ENCODE results near the gene TCERG1L. TPM values are rescaled to one million over a fixed set of nuclear protein-coding genes. Genes with fewer than 3 reads are reported as not detected.

TCERG1L gene
- total RNA-seq, 1 donor from 2014 or later = not detected

DNA sequence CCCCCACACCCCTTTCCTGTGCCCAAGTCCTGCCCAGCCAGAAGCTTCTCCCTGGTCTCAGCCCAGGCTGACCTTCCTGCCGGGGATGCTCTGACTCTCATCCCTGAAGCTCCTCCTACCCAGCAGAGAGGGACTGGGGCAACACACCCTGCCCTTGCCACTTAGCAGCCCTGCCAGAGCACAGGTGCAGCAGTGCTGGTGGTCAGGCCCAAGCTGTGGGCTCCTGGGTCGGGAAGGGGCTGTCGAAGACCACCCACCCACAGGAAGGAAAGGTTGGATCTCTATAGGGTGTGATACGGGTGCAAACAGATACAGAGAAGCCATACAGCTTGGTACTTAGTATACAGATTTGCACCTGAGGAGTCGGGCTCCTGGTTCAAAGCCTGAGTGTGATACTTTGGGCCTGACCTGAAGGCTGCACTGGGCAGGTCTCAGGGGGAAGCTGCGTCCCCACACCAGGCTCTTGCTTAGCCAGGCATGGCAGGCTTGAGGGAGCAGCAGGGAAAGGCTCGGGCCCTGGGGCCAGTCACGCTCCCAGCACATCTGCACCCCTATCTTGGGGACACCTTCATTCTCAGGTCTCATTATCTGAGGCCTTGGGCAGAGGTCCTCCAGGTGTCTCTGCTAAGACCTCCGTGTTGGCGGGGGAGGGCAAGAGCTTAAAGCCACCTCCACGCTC lies 47.3 kb downstream of the TCERG1L start:
- H3K9me3 ChIP-seq = no peaks in the 10 kb centered on the region
- DNase-seq = peak; percentile 36

DNA sequence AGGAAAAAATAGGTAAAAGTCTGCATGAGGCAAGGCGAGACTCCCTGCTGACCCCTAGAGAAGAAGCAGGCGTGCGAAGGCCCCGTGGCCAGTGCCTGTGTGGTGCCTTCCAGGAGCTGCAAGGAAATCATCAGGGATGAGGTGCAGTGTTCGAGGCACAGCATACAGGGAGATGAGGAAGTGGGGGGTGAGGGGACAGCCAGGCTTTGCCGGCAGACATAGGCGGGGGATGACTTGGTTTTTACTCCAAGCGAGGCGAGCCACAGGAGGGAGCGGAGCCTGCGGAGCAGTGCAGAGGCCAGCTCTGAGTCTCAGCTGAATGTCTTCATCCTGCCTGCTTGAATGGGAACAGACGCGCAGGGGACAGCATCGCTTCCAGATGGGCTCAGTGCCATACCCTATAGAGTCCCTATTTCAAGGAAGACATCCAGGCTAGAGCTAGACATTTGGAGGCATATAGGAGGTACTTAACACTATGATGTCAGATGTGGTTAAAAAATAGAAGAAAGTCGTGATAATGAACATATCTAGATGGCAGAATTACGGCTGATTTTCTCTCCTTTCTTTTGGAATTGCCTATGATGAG lies 49.5 kb downstream of the TCERG1L start:
- Histone ChIP-seq H3K36me3 (no peaks in the 10 kb centered on the region), H3K4me3 (no peak overlapping the region), H3K4me1 (no peaks in the 10 kb centered on the region), H3K27ac (no peak overlapping the region), H3K9me3 (no peaks in the 10 kb centered on the region), H3K27me3 (ENCODE audit: low read depth) (no peaks in the 10 kb centered on the region)
- intact Hi-C loops (cut with DNase I) = no loop called here
- ATAC-seq = no peak
- peak; percentile 20 for DNase-seq
- TF ChIP-seq, protein P1, sequence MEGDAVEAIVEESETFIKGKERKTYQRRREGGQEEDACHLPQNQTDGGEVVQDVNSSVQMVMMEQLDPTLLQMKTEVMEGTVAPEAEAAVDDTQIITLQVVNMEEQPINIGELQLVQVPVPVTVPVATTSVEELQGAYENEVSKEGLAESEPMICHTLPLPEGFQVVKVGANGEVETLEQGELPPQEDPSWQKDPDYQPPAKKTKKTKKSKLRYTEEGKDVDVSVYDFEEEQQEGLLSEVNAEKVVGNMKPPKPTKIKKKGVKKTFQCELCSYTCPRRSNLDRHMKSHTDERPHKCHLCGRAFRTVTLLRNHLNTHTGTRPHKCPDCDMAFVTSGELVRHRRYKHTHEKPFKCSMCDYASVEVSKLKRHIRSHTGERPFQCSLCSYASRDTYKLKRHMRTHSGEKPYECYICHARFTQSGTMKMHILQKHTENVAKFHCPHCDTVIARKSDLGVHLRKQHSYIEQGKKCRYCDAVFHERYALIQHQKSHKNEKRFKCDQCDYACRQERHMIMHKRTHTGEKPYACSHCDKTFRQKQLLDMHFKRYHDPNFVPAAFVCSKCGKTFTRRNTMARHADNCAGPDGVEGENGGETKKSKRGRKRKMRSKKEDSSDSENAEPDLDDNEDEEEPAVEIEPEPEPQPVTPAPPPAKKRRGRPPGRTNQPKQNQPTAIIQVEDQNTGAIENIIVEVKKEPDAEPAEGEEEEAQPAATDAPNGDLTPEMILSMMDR (IDR thresholded peaks at IDR 0.05) = no peak

More for the DNA sequence above, 47.3 kb downstream of the TCERG1L start:
- Histone ChIP-seq H3K27ac (no peak overlapping the region), H3K4me1 (no peaks in the 10 kb centered on the region), H3K27me3 (ENCODE audit: low read depth) (no peaks in the 10 kb centered on the region), H3K36me3 (no peaks in the 10 kb centered on the region), H3K4me3 (no peak overlapping the region)
- ATAC-seq = no peak
- TF ChIP-seq, protein P1 (IDR thresholded peaks at IDR 0.05) = no peak
- intact Hi-C loops (cut with DNase I) = no loop called here

DNA sequence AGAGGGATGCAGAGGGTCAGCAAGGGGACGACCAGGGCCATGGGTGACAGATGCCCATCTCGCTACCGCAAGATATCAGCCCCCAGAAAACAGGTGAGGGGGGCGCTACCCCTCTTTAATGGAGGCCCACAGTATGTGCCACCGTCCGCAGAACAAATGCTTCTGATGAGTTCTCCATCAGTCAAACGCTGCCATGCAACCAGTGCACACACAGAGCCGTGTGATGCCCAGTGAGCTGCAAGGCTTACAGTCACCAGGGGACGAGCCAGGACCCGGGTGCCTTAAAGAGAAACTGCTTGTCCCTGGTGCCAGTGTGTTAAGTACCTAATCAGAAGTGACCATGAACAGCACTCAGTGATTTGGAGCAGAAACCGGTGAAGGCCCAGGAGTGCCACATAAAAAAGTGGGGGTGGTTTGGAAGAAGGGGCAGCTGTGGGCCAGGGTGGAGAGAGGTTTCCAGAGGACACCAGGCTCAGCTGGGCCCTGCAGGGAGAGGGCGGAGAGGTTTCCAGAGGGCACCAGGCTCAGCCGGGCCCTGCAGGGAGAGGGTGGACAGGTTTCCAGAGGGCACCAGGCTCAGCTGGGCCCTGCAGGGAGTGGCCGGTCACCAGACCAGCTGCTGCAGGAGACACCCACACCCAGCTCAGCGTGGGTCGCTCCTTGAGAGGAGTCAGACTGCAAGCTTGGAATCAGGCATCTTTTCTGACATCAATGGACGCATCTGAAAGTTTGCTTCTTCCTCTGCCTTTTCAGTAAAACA lies 50.9 kb downstream of the TCERG1L start:
- peak; percentile 32 for DNase-seq
- H3K4me3 ChIP-seq = no peak overlapping the region
- no peaks in the 10 kb centered on the region for H3K9me3 ChIP-seq
- H3K27me3 ChIP-seq (ENCODE audit: low read depth) = no peaks in the 10 kb centered on the region
- no peaks in the 10 kb centered on the region for H3K4me1 ChIP-seq
- H3K27ac ChIP-seq = no peak overlapping the region
- TF ChIP-seq, protein P1 (IDR thresholded peaks at IDR 0.05) = no peak
- ATAC-seq = no peak
- intact Hi-C loops (cut with DNase I) = no loop called here
- no peaks in the 10 kb centered on the region for H3K36me3 ChIP-seq

DNA sequence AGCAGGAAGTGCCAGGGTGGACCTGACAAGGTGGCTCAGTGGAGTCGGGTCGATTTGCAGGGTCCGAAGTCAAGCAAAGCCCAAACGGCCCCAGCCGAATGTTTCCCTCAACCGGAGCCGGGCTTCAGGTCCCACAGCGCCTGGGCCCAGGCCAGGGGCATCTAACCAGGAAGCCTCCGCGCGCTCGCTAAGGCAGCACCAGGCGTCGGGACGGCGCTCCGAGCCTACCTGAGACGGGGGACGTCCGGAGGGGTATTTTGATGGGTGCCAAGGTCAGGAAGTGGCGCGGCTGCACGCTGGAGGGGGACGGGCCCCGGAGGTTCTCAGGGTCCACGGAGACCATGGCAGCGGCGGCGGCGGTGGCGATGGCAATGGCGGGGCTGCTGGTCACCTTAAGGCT lies 51.5 kb downstream of the TCERG1L start:
- DNase-seq = peak; percentile 39

DNA sequence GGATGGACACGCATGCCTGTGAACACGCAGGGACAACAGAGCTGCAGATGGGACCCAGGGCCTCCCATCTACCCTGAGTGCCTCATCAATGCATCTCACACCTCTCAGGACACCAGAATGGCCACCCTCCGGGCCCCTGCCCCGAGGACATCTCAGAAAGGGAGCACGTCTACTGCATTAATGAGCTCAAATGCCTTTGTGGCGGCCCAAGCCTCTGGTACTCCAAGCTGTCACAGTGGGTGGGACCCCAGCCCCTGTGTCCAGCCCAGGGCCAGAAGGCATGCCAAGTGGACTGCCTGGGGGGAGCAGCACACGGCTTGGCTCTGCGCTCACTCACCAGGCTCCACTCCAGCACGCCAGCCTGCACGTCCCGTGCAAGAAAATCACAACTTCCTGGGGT lies 52.0 kb downstream of the TCERG1L start:
- TF ChIP-seq, protein P1 (IDR thresholded peaks at IDR 0.05) = no peak
- Histone ChIP-seq H3K27ac (no peak overlapping the region), H3K4me1 (no peaks in the 10 kb centered on the region), H3K36me3 (no peaks in the 10 kb centered on the region), H3K27me3 (ENCODE audit: low read depth) (no peaks in the 10 kb centered on the region), H3K9me3 (no peaks in the 10 kb centered on the region), H3K4me3 (no peak overlapping the region)
- intact Hi-C loops (cut with DNase I) = no loop called here
- DNase-seq = peak; percentile 28
- peak in 1 of 2 donors; percentile 10 for ATAC-seq

More for the DNA sequence above, 51.5 kb downstream of the TCERG1L start:
- no peaks in the 10 kb centered on the region for H3K4me1 ChIP-seq
- H3K27me3 ChIP-seq (ENCODE audit: low read depth) = no peaks in the 10 kb centered on the region
- no peak overlapping the region for H3K27ac ChIP-seq
- no peaks in the 10 kb centered on the region for H3K9me3 ChIP-seq
- no peaks in the 10 kb centered on the region for H3K36me3 ChIP-seq
- TF ChIP-seq, protein P1 (IDR thresholded peaks at IDR 0.05) = no peak
- intact Hi-C loops (cut with DNase I) = no loop called here
- H3K4me3 ChIP-seq = no peak overlapping the region
- ATAC-seq = peak in 1 of 2 donors; percentile 22
